HG02642 (cell line): Measurements from ENCODE around the gene COL8A2.
A peak's percentile ranks its signal among the peaks of the same experiment; 100 is the strongest.

Experiments
- ATAC-seq: cut with Tn5 transposase; IDR thresholded peaks from one replicate; pipeline ENCODE4 v1.9.1; 2021; ENCODE audit warnings: mild to moderate bottlenecking; ENCODE audit not compliant: unreplicated experiment, poor library complexity

Gene COL8A2

GRCh38 chr1:36157973-36158826 is 33.2 kb upstream of the COL8A2 start:
- no peak for ATAC-seq

GRCh38 chr1:36157115-36157903 is 32.3 kb upstream of the COL8A2 start:
- ATAC-seq: no peak

GRCh38 chr1:36156329-36157114 is 31.5 kb upstream of the COL8A2 start:
- ATAC-seq: peak; percentile 1

- ATAC-seq: peak; percentile 56
Measured at GRCh38 chr1:36155408-36156328, 30.6 kb upstream of the COL8A2 start, which contains the start of gene MAP7D1. Gene MAP7D1 (plus strand): TSS chr1:36156160. CDS start chr1:36156418, 258 bp downstream.

- ATAC-seq: no peak
Measured at GRCh38 chr1:36154765-36155407, 29.9 kb upstream of the COL8A2 start.

- no peak for ATAC-seq
Measured at GRCh38 chr1:36154335-36154734, 29.3 kb upstream of the COL8A2 start.

- ATAC-seq: no peak
Measured at GRCh38 chr1:36153476-36153875, 28.5 kb upstream of the COL8A2 start.

GRCh38 chr1:36151845-36152203 is 26.8 kb upstream of the COL8A2 start:
- ATAC-seq: no peak

GRCh38 chr1:36151134-36151844 is 26.3 kb upstream of the COL8A2 start:
- ATAC-seq: no peak

- peak; percentile 41 for ATAC-seq
Measured at GRCh38 chr1:36150296-36151133, 25.5 kb upstream of the COL8A2 start.

- ATAC-seq: no peak
Measured at GRCh38 chr1:36149973-36150295, 24.9 kb upstream of the COL8A2 start.

- ATAC-seq: peak; percentile 91
Measured at GRCh38 chr1:36149237-36149972, 24.4 kb upstream of the COL8A2 start, which contains the start of gene TRAPPC3. Gene TRAPPC3 (minus strand): TSS chr1:36149486. CDS start chr1:36149378, 108 bp downstream.

- ATAC-seq: no peak
Measured at GRCh38 chr1:36148821-36149236, 23.8 kb upstream of the COL8A2 start.

GRCh38 chr1:36144413-36144812 is 19.4 kb upstream of the COL8A2 start:
- no peak for ATAC-seq

- no peak for ATAC-seq
Measured at GRCh38 chr1:36143424-36143823, 18.4 kb upstream of the COL8A2 start.

- no peak for ATAC-seq
Measured at GRCh38 chr1:36142121-36142520, 17.1 kb upstream of the COL8A2 start.

- no peak for ATAC-seq
Measured at GRCh38 chr1:36139521-36139920, 14.5 kb upstream of the COL8A2 start.
